NCI-H1105 (cell line): Measurements from ENCODE around the gene DHX15.
"Not testable (repeated sequence)": the region's sequence is repeated elsewhere in the genome, so short reads cannot be mapped to it uniquely, and the experiment has no call there.

Source experiments
- DNase-seq: peaks from one replicate; lab custom pipeline; 2025; lab: John Stamatoyannopoulos, UW

DHX15 gene

DNA sequence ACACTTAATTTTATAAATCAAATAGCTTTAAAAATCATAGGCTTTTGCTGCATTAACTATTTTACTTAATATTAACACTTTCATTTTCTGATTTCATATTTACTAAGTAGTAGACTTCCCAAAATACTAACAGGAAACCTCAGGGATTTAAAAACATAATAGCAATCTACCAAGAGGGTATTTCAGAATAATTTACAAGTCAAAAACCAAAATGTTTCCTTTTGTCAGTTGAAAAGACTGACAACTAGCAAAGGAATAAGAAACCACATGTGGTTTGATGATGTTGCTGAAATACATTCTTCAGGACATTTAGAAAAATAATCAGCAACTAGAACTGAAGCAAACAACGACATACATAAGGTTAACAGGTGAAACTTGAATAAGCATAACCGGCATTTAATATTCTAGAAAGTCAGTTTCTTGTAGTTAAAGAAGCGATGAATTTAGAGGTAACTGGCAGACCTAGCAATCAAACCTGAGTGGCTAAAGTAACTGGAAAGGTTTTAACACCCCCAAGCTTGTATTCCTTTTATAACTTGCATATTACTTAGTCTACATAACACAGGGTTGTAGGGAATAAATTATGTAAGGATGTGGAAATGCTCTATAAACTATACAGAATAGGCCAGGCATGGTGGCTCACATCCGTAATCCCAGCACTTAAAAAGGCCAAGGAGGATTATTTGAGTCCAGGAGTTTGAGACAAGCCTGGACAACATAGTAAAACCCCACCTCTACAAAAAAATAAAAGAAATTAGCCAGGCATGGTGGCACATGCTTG lies 40.0 kb downstream of the DHX15 start:
- DNase-seq = no peak

DNA sequence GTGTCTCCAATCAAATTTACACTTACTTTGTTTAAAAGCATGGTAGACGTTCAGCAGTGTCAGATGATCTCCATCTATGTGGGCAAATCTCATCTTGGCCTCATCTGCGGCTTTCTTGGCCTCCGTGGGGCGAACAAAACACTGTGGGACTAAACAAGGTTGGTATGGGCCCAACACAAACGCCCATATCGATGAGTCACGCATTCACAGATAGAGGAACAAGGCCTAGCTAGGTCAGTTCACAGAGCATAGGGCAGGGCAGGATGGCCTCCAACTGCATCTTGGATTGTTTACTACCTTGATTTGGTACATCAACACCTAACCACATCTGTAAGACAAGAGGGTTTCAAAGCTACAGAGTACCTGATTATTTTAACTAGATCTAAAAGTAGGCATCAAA lies 47.3 kb downstream of the DHX15 start:
- no peak for DNase-seq

DNA sequence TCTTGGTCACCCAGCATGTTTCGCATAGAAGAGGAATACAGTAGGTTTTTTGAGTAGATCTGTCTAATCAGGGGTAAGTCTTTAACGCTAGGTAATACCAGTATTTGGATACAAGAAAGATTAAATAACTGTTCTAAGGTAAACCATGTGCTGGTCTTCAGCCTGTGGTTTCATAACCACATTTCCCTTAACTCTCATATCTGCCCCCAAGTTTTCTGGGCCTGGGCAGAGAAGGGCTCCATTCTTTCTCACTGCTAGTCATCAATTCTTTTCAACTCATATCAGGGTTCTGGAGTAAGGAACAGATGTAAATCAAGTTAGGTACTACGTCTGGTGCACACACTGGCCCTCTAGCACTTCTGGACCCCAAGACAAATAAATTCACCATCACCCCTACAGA lies 49.0 kb downstream of the DHX15 start:
- no peak for DNase-seq

GRCh38 chr4:24533364-24533763 lies 51.0 kb downstream of the DHX15 start:
- DNase-seq = no peak

DNA sequence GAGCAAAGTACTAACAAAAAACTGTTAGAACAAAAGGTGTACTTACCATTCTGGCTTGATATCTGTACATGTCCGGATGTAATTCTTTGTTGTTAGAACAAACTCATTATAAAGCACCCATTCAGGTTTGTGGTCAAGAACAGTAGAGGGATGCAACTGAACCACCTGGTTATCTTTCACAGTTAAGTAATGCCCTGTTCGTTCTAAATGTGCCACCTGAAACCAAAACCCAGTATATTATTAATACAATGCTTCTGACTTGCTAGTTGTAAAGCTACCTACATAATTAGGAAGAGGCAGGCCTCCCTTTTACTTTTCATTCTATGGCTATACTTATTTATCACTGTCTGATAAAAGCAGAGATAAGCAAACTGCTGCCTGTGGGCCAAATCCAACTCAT lies 54.8 kb downstream of the DHX15 start:
- DNase-seq = no peak

GRCh38 chr4:24527371-24527770 lies 57.0 kb downstream of the DHX15 start:
- DNase-seq = no peak

DNA sequence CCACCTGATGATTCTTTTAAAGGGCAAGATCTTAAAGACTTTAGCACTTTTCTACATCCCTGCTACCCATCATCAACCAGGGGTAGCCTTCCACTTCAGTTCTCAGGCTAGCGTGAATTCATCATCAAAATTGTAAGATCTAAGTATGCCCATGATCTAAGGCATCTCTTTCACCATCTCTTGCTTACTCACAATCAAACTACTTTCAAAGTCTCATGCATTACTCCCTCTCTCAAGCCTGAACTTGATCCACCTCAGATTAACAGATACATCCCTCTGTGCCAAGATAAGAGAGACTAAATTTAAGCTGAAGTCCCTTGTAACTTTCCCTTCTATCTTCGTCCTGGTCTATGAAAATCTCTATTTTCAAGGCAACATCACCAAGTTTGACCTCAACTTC lies 62.8 kb downstream of the DHX15 start:
- DNase-seq = no peak

GRCh38 chr4:24519649-24520048 lies 64.7 kb downstream of the DHX15 start:
- DNase-seq = no peak

GRCh38 chr4:24517676-24518075 lies 66.7 kb downstream of the DHX15 start:
- DNase-seq = no peak

DNA sequence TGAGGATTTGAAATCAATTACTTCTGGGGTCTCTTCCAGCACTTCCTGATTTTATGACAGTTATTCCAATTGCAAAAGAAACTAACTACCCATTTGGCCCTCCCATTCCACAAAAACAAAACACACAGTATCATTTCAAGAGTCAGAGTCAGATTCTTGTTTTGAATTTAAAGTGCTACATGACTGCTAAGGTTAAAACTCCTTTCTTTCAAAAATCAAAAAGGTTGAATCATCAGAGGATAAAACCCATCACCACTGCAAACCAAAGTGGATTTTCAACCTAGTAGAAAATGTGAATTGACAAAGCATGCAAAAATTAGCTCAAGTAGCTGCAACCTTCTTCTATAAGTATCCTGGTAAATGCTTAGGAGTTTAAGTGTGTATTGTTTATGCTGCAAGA lies 67.4 kb downstream of the DHX15 start:
- DNase-seq = no peak

DNA sequence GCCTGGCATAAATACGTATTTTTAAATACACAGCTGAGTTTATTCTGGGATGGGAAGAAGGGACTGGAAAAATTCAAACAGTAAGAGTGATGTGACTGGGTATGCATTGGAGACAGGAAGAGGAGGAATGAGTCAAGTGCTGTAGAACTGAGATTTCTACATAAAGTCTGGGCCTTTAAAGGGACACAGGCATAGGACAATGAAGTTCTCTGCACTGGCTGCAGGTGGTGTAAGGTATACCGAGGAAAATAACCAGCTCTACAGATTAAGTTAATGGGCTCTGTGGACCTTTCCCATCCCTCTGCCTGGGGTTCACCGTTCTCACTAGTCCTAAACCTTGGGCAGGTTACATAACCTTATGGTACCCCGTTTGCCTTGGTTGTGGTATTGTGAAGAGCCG lies 68.7 kb downstream of the DHX15 start:
- no peak for DNase-seq

DNA sequence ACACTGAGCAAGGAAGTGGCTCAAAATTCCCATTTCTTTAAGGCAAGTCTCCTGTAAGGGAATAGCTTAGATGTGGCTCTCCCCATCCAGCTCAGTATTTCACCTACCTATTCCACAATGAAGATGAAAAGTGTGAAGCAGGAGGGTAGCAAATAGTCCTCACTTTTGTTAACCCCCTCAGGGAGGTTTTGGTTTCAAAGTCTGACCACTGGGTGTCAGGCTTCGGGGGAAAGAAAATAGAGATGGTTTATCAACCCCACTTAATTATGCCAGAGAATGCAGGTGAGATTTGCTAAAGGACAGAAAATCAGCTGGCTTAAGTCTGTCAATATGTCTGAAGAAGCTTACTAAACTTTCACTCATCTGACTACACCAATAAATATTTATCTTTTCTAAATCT lies 69.5 kb downstream of the DHX15 start:
- DNase-seq = no peak

DNA sequence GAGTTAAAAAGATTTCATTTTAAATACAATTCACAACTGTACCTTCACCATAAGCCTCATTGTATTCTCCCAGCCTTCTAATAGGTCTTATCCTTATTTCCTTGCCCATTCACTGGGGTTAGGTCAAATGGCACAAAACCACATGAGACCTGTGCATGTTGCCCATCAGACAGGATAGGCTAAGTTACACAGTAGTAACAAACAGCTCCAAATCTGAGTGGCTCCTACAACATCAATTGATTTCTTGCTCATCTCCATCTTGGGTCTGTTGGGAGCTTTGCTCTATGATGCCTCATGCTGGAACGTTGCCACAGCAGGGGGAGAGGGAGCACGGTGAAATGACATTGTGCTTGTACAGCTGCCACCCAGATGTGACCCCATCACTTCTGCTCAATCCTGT lies 70.6 kb downstream of the DHX15 start:
- DNase-seq = no peak

GRCh38 chr4:24511371-24512063 lies 72.8 kb downstream of the DHX15 start:
- DNase-seq = no peak

- no peak for DNase-seq
These were observed 74.3 kb downstream of the DHX15 start for GRCh38 chr4:24510091-24510490.

- DNase-seq = no peak
These were observed 75.8 kb downstream of the DHX15 start for GRCh38 chr4:24508541-24508940.

DNA sequence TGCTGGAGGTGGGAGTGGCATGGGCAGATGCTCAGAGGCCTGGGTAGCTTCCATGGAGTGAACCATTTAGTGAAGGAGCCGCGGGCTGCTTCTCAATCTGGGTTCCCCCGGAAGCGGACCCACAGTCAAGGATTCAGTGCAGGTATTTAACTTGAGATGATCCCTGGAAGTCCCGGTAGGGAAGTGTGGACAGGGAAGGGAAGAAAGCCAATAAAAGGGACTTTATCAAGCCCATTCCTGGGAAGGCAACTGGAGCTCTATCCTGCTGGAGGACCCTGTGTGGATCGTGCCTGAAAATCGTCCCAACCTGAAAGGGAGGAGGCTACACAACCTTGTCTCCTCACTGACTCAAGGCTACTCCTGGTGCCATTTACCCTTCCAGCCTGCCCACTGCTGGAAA lies 76.9 kb downstream of the DHX15 start:
- no peak for DNase-seq

DNA sequence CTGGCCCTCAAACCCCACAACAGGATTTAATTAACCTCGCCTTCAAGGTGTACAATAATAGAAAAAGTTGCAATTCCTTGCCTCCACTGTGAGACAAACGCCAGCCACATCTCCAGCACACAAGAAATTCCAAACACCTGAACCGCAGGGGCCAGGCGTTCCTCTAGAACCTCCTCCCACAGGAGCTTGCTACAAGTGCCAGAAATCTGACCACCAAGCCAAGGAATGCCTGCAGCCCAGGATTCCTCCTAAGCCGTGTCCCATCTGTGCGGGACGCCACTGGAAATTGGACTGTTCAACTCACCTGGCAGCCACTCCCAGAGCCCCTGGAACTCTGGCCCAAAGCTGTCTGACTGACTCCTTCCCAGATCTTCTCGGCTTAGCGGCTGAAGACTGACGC lies 81.3 kb downstream of the DHX15 start:
- not testable (repeated sequence) for DNase-seq

DNA sequence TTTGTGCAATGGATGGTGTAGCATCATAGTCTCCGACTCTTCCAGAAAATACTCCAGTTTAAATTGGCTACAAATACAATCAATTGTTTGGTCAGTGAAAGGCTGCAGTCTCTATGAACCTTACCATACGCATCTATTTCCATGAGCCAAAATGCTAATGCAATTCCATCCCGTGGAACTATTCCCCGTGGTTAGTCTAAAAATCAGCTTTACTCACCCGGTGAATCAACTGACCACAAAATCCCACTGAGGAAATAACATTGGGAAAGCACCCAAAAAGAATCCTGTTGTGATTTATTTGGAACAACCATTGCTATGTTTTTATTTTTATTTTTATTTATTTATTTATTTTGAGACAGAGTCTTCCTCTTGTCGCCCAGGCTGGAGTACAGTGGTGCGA lies 87.1 kb downstream of the DHX15 start:
- no peak for DNase-seq

GRCh38 chr4:24496597-24496996 lies 87.8 kb downstream of the DHX15 start:
- DNase-seq = no peak

GRCh38 chr4:24495388-24495787 lies 89.0 kb downstream of the DHX15 start:
- no peak for DNase-seq

- no peak for DNase-seq
These were observed 94.5 kb downstream of the DHX15 start for GRCh38 chr4:24489870-24490269.

DNA sequence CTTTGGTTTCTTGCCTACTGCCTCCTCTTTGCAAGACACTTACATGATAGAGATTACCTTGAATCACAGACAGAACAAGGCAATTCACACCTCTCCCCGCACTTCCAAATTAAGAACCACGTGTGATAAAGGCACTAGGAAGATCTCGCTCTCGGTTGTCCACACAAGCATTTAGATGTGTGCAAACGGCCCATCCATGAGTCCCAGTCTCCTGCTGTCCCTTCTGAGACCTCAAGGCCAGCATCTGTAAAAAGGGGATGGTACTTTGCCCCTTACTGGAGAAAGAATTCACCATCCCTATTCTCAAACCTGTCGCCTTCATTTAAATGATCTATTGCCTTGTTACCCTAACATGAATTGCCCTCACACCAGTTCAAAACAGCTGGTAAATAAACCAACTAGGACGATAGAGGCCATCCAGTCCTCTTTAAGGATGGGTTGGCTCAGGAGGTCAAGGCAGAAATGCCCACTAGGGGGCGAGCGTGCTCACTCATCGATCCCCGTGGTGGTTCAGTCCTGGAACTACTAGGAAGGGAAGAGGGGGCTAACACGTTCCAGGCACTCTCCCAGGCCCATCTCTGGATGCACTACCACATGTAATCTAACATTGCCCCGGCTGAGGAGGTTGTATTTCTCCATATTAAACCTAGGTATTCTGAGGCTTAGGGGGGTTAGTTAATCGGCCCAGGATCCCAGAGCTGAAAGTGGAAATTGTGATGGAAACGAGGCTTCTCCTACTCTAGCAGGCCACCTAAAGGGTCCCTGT lies 95.8 kb downstream of the DHX15 start:
- DNase-seq = no peak
